Loucy (cell line): ENCODE data around the gene PKHD1.

ENCODE experiments used
- H2AFZ ChIP-seq: fragments of 200-600 bp; sonication (generic); 2 replicates; pipeline ENCODE4 v1.6.0; 2016; ENCODE audit warnings: antibody characterized with exemption, mild to moderate bottlenecking, low read length, moderate library complexity
- H3F3A ChIP-seq: fragments of 200-600 bp; 2 replicates; pipeline ENCODE4 v1.6.0; 2016; ENCODE audit warnings: antibody characterized with exemption, low read depth, mild to moderate bottlenecking
- H3K27me3 ChIP-seq: fragments of 200-600 bp; sonication (generic); 2 replicates; pipeline ENCODE4 v1.6.1; 2014; ENCODE audit warnings: low read length, mild to moderate bottlenecking; ENCODE audit not compliant: insufficient read depth, poor library complexity, severe bottlenecking
- H3K36me3 ChIP-seq: fragments of 200-600 bp; sonication (generic); 2 replicates; pipeline ENCODE4 v1.6.1; 2016; ENCODE audit warnings: low read length; ENCODE audit not compliant: insufficient read depth
- H3K4me1 ChIP-seq: fragments of 200-600 bp; sonication (generic); 2 replicates; pipeline ENCODE4 v1.5.1; 2014; ENCODE audit warnings: low read length, mild to moderate bottlenecking; ENCODE audit not compliant: insufficient read depth, poor library complexity, severe bottlenecking
- H3K4me2 ChIP-seq: fragments of 200-600 bp; sonication (generic); 2 replicates; pipeline ENCODE4 v1.6.0; 2014; ENCODE audit warnings: antibody characterized with exemption, low read length, low read depth, mild to moderate bottlenecking; ENCODE audit not compliant: poor library complexity, severe bottlenecking
- H3K4me3 ChIP-seq: fragments of 200-600 bp; sonication (generic); 2 replicates; pipeline ENCODE4 v1.5.1; 2014; ENCODE audit warnings: low read length, mild to moderate bottlenecking, mixed read lengths; ENCODE audit not compliant: poor library complexity, severe bottlenecking
- H3K79me2 ChIP-seq: fragments of 200-600 bp; sonication (generic); 2 replicates; pipeline ENCODE4 v1.6.1; 2014; ENCODE audit warnings: low read length; ENCODE audit not compliant: insufficient read depth
- H3K9ac ChIP-seq: fragments of 200-600 bp; sonication (generic); 2 replicates; pipeline ENCODE4 v1.6.0; 2014; ENCODE audit warnings: mild to moderate bottlenecking, low read depth, low read length, moderate library complexity; ENCODE audit not compliant: poor library complexity, severe bottlenecking
- H3K9me2 ChIP-seq: fragments of 200-600 bp; sonication (generic); replicated peaks from 2 replicates; pipeline ENCODE4 v1.6.1; 2016; ENCODE audit warnings: low read depth, low read length, mixed read lengths
- H3K9me3 ChIP-seq: fragments of 200-600 bp; sonication (generic); 2 replicates; pipeline ENCODE4 v1.6.1; 2014; ENCODE audit warnings: mild to moderate bottlenecking, antibody characterized with exemption, low read length, low read depth; ENCODE audit not compliant: insufficient read depth
- H4K20me1 ChIP-seq: fragments of 200-600 bp; sonication (generic); 2 replicates; pipeline ENCODE4 v1.6.0; 2014; ENCODE audit warnings: antibody characterized with exemption, low read length, mild to moderate bottlenecking; ENCODE audit not compliant: insufficient read depth, poor library complexity, severe bottlenecking
- CTCF ChIP-seq: fragments of 200-600 bp; sonication (generic); conservative IDR thresholded peaks from 2 replicates; pipeline ENCODE4 v1.5.1; 2014; ENCODE audit warnings: mild to moderate bottlenecking, antibody characterized with exemption, low read length
- EZH2phosphoT487 ChIP-seq: fragments of 200-600 bp; IDR thresholded peaks from 2 replicates; pipeline ENCODE4 v1.6.1; 2018; ENCODE audit warnings: antibody characterized with exemption, mild to moderate bottlenecking, moderate library complexity, borderline replicate concordance

The PKHD1 gene

GRCh38 chr6:51844336-51844735, 243.1 kb downstream of the PKHD1 start:
- H3K36me3 ChIP-seq: no peaks in the 10 kb centered on the region
- TF ChIP-seq EZH2phosphoT487 (no peak), CTCF (peak; percentile 25; the same call in 1 of the 2 replicates)
- no peaks in the 10 kb centered on the region for H3K27me3 ChIP-seq
- H3K4me2 ChIP-seq: no peak overlapping the region
- no peak overlapping the region for H2AFZ ChIP-seq
- no peak overlapping the region for H3K9ac ChIP-seq
- H4K20me1 ChIP-seq: no peaks in the 10 kb centered on the region
- no peak overlapping the region for H3K4me3 ChIP-seq
- H3K9me3 ChIP-seq: no peaks in the 10 kb centered on the region
- no peaks in the 10 kb centered on the region for H3K79me2 ChIP-seq
- no peaks in the 10 kb centered on the region for H3K9me2 ChIP-seq
- H3K4me1 ChIP-seq: no peaks in the 10 kb centered on the region
- H3F3A ChIP-seq: no peaks in the 10 kb centered on the region

GRCh38 chr6:51843456-51844056, 243.9 kb downstream of the PKHD1 start:
- Histone ChIP-seq H3K9ac (no peak overlapping the region), H3F3A (no peaks in the 10 kb centered on the region), H3K4me2 (no peak overlapping the region), H3K27me3 (no peaks in the 10 kb centered on the region), H3K9me3 (no peaks in the 10 kb centered on the region), H3K36me3 (no peaks in the 10 kb centered on the region), H3K4me1 (no peaks in the 10 kb centered on the region), H3K4me3 (no peak overlapping the region), H3K9me2 (no peaks in the 10 kb centered on the region), H2AFZ (no peak overlapping the region), H4K20me1 (no peaks in the 10 kb centered on the region), H3K79me2 (no peaks in the 10 kb centered on the region)
- TF ChIP-seq EZH2phosphoT487: no peak
- TF ChIP-seq CTCF: no peak

- no peak overlapping the region for H3K9ac ChIP-seq
- no peak for TF ChIP-seq CTCF
- TF ChIP-seq EZH2phosphoT487: no peak
- no peaks in the 10 kb centered on the region for H3K79me2 ChIP-seq
- no peaks in the 10 kb centered on the region for H3K4me1 ChIP-seq
- no peaks in the 10 kb centered on the region for H3K36me3 ChIP-seq
- no peaks in the 10 kb centered on the region for H4K20me1 ChIP-seq
- no peak overlapping the region for H2AFZ ChIP-seq
- no peaks in the 10 kb centered on the region for H3K27me3 ChIP-seq
- H3K9me2 ChIP-seq: no peaks in the 10 kb centered on the region
- no peak overlapping the region for H3K4me3 ChIP-seq
- no peaks in the 10 kb centered on the region for H3F3A ChIP-seq
- no peaks in the 10 kb centered on the region for H3K9me3 ChIP-seq
- H3K4me2 ChIP-seq: no peak overlapping the region
These were observed 244.5 kb downstream of the PKHD1 start for GRCh38 chr6:51842804-51843378.
